WERI-Rb-1 (cell line): ENCODE data around the gene AHRR.

Experiments used
- DNase-seq: peaks from one replicate; pipeline ENCODE4 v3.0.0-alpha.2; 2020
- H3K27ac ChIP-seq: fragments of 250-450 bp; sonication (Bioruptor Pico); 2 replicates; pipeline ENCODE4 v1.5.1; 2020; ENCODE audit warnings: mild to moderate bottlenecking, moderate library complexity
- H3K27me3 ChIP-seq: fragments of 250-450 bp; sonication (Bioruptor Pico); 2 replicates; pipeline ENCODE4 v1.5.1; 2021; ENCODE audit warnings: mild to moderate bottlenecking, low read depth, moderate library complexity; ENCODE audit not compliant: insufficient read depth, severe bottlenecking
- H3K36me3 ChIP-seq: fragments of 250-450 bp; sonication (Bioruptor Pico); 2 replicates; pipeline ENCODE4 v1.5.1; 2020; ENCODE audit warnings: mild to moderate bottlenecking, moderate library complexity
- H3K4me3 ChIP-seq: 2 replicates; pipeline ENCODE4 v1.5.1; 2011; ENCODE audit warnings: low read depth, mild to moderate bottlenecking, control low read depth, low read length
- H3K9me3 ChIP-seq: fragments of 250-450 bp; sonication (Bioruptor Pico); 2 replicates; pipeline ENCODE4 v1.5.1; 2021; ENCODE audit warnings: mild to moderate bottlenecking, moderate library complexity; ENCODE audit not compliant: severe bottlenecking
- CTCF ChIP-seq: IDR thresholded peaks from 2 replicates; pipeline ENCODE4 v1.5.1; 2011; ENCODE audit warnings: low read depth, mild to moderate bottlenecking, control low read depth, inconsistent platforms, low read length

The AHRR gene

GRCh38 chr5:313265-313664 is 8.2 kb upstream of the AHRR start:
- TF ChIP-seq CTCF = no peak
- Histone ChIP-seq H3K4me3 (no peak overlapping the region), H3K27me3 (peaks cover under 1% of the 10 kb centered on the region), H3K36me3 (peaks cover 27% of the 10 kb centered on the region), H3K27ac (no peak overlapping the region), H3K9me3 (no peaks in the 10 kb centered on the region)
- no peak for DNase-seq

- no peak for DNase-seq
- Histone ChIP-seq H3K27ac (peak overlapping the region; percentile 23), H3K27me3 (peaks cover 7% of the 10 kb centered on the region), H3K9me3 (no peaks in the 10 kb centered on the region), H3K4me3 (no peak overlapping the region), H3K36me3 (peaks cover 27% of the 10 kb centered on the region)
- no peak for TF ChIP-seq CTCF
These were observed 7.6 kb upstream of the AHRR start for GRCh38 chr5:313806-314376.

- H3K27ac ChIP-seq = no peak overlapping the region
- H3K9me3 ChIP-seq = no peaks in the 10 kb centered on the region
- no peak for DNase-seq
- no peak overlapping the region for H3K4me3 ChIP-seq
- peaks cover 27% of the 10 kb centered on the region for H3K36me3 ChIP-seq
- H3K27me3 ChIP-seq = peaks cover 17% of the 10 kb centered on the region
- TF ChIP-seq CTCF = no peak
These were observed 6.6 kb upstream of the AHRR start for GRCh38 chr5:314676-315487.

- no peak for TF ChIP-seq CTCF
- peaks cover 21% of the 10 kb centered on the region for H3K36me3 ChIP-seq
- peaks cover 24% of the 10 kb centered on the region for H3K27me3 ChIP-seq
- no peak overlapping the region for H3K27ac ChIP-seq
- DNase-seq = no peak
- H3K9me3 ChIP-seq = no peaks in the 10 kb centered on the region
- H3K4me3 ChIP-seq = no peak overlapping the region
These were observed 5.9 kb upstream of the AHRR start for GRCh38 chr5:315488-316209.

- Histone ChIP-seq H3K4me3 (no peak overlapping the region), H3K36me3 (peaks cover 15% of the 10 kb centered on the region), H3K27me3 (peaks cover 32% of the 10 kb centered on the region), H3K9me3 (no peaks in the 10 kb centered on the region), H3K27ac (no peak overlapping the region)
- no peak for DNase-seq
- no peak for TF ChIP-seq CTCF
These were observed 5.1 kb upstream of the AHRR start for GRCh38 chr5:316210-317085.
